Panc1 (cell line): ENCODE results near the gene RICTOR. TPM values are rescaled to one million over a fixed set of nuclear protein-coding genes. Genes with fewer than 3 reads are reported as not detected.

Experiments
- ATAC-seq: fragments of 200-7000 bp; cut with Tn5 transposase; 2 replicates; pipeline ENCODE4 v1.9.1; 2020; ENCODE audit warnings: mild to moderate bottlenecking, moderate library complexity
- BruUV-seq: library from RNA; stranded (reverse); fragments of 400-500 nt; replicated peaks from 2 replicates; lab custom pipeline; 2021; lab: Mats Ljungman, UMichigan
- CTCF ChIA-PET: fragments of 300-600 bp; sonication (Branson Sonifier 250); formaldehyde crosslinking; loops from one replicate; lab custom pipeline; 2022; ENCODE audit warnings: antibody characterized with exemption; lab: Charles Lee
- POLR2A ChIA-PET: fragments of 300-600 bp; sonication (Branson Sonifier 250); formaldehyde crosslinking; loops from one replicate; lab custom pipeline; 2022; ENCODE audit warnings: antibody characterized with exemption; lab: Charles Lee
- DNase-seq: peaks from one replicate; pipeline ENCODE4 v3.0.0-alpha.2; 2010; ENCODE audit warnings: low read depth, low spot score
- H3K27ac ChIP-seq: 2 replicates; pipeline ENCODE4 v1.5.1; 2011; ENCODE audit warnings: mild to moderate bottlenecking, low read length, inconsistent platforms
- H3K27me3 ChIP-seq: fragments of 200-500 bp; sonication (Bioruptor generic); 2 replicates; pipeline ENCODE4 v1.6.0; 2014; ENCODE audit warnings: low read length, inconsistent platforms; ENCODE audit not compliant: control insufficient read depth, insufficient read depth
- H3K36me3 ChIP-seq: fragments of 200-500 bp; sonication (Bioruptor generic); 2 replicates; pipeline ENCODE4 v1.5.1; 2014; ENCODE audit warnings: inconsistent platforms, mild to moderate bottlenecking, low read length, moderate library complexity; ENCODE audit not compliant: control insufficient read depth, insufficient read depth
- H3K4me1 ChIP-seq: 2 replicates; pipeline ENCODE4 v1.5.1; 2011; ENCODE audit warnings: inconsistent platforms, mild to moderate bottlenecking, low read length, moderate library complexity; ENCODE audit not compliant: control insufficient read depth, insufficient read depth
- H3K4me3 ChIP-seq, 2 experiments: 2 replicates each; pipeline ENCODE4 v1.5.1; 2011 to 2012; ENCODE audit warnings: low read depth in 2 of 2, low read length in 2 of 2, mild to moderate bottlenecking in 2 of 2, inconsistent platforms in 1 of 2, moderate library complexity in 1 of 2
- H3K9me3 ChIP-seq: fragments of 200-500 bp; sonication (Bioruptor generic); 2 replicates; pipeline ENCODE4 v1.5.1; 2014; ENCODE audit warnings: low read depth, mild to moderate bottlenecking, inconsistent platforms, low read length, moderate library complexity; ENCODE audit not compliant: control insufficient read depth, insufficient read depth
- POLR2AphosphoS5 ChIP-seq: IDR thresholded peaks from 2 replicates; pipeline ENCODE4 v1.6.1; 2012; ENCODE audit warnings: mild to moderate bottlenecking, low read depth, low read length, moderate library complexity
- SIN3A ChIP-seq: IDR thresholded peaks from 2 replicates; pipeline ENCODE4 v1.6.1; 2012; ENCODE audit warnings: low read depth, mild to moderate bottlenecking, low read length, moderate library complexity, borderline replicate concordance; ENCODE audit not compliant: insufficient read depth
- TCF7L2 ChIP-seq: IDR thresholded peaks from 2 replicates; pipeline ENCODE4 v1.6.1; 2011; ENCODE audit warnings: mild to moderate bottlenecking, low read depth, low read length, inconsistent platforms
- in situ Hi-C: cut with HindIII; loops from 2 replicates; pipeline ENCODE4 v1.10.0; 2016; ENCODE audit warnings: low sequenced_read_pairs, low pct_unique_long_range_greater_than_20kb
- intact Hi-C: fragments of 100-400 bp; cut with micrococcal nuclease; formaldehyde crosslinking; loops from one replicate; pipeline ENCODE4 v1.10.0; 2022; ENCODE audit not compliant: unreplicated experiment
- total RNA-seq: library from RNA; stranded (reverse); gene quantifications from one replicate; pipeline ENCODE4 v1.2.1, GENCODE V29; 2021; ENCODE audit not compliant: unreplicated experiment
- TF ChIP-seq, protein P1 (sequence below), 2 experiments: IDR thresholded peaks; 2 replicates each; pipeline ENCODE4 v1.6.1; 2011 to 2012; ENCODE audit warnings: low read depth in 2 of 2, control low read depth in 1 of 2, low read length in 1 of 2, mild to moderate bottlenecking in 1 of 2, moderate library complexity in 1 of 2; ENCODE audit not compliant: insufficient read depth in 1 of 2
- TF ChIP-seq, protein P2 (sequence below): fragments of 450-650 bp; IDR thresholded peaks from 2 replicates; pipeline ENCODE4 v1.5.1; 2017; ENCODE audit warnings: mild to moderate bottlenecking

Gene RICTOR
- total RNA-seq, 1 experiment from 2014 or later = 21.3 TPM

DNA sequence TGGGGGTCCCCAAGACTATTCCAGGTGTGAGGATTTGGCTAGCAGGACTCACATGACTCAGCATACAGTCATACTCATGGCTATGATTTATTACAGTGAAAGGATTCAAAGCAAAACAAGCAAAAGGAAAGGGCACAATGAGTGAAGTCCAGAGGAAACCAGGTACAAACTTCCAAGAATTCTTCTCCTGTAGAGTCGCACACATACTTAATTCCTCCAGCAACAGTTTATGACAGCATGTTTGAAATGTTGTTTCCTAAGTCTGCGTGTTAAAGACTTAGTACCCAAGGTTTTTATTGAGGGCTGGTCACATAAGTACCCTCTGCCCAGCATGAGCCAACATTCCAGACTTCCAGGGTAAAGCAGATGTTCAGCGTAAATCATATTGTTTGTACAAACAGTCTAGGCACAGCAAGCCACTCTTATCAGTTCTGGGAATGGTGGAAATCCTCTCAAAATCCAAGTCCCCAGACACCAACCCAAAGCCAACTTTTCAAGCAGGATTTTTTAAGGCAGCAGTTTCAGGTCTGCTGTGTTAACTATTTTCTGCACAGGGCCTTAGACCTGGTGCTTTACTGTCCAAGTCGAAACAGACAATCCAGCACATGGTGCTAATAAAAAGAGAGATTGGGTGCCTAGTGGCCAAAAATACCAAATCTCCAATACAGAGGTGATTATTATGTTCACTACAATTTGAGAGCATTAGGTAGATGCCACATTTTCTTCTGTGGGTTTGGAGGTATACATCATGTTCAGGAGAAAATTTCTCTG lies 18.6 kb upstream of the RICTOR start:
- BruUV-seq = no TSS peak
- DNase-seq = no peak
- TF ChIP-seq POLR2AphosphoS5 (no peak), TCF7L2 (no peak), SIN3A (no peak)
- TF ChIP-seq, protein P1, sequence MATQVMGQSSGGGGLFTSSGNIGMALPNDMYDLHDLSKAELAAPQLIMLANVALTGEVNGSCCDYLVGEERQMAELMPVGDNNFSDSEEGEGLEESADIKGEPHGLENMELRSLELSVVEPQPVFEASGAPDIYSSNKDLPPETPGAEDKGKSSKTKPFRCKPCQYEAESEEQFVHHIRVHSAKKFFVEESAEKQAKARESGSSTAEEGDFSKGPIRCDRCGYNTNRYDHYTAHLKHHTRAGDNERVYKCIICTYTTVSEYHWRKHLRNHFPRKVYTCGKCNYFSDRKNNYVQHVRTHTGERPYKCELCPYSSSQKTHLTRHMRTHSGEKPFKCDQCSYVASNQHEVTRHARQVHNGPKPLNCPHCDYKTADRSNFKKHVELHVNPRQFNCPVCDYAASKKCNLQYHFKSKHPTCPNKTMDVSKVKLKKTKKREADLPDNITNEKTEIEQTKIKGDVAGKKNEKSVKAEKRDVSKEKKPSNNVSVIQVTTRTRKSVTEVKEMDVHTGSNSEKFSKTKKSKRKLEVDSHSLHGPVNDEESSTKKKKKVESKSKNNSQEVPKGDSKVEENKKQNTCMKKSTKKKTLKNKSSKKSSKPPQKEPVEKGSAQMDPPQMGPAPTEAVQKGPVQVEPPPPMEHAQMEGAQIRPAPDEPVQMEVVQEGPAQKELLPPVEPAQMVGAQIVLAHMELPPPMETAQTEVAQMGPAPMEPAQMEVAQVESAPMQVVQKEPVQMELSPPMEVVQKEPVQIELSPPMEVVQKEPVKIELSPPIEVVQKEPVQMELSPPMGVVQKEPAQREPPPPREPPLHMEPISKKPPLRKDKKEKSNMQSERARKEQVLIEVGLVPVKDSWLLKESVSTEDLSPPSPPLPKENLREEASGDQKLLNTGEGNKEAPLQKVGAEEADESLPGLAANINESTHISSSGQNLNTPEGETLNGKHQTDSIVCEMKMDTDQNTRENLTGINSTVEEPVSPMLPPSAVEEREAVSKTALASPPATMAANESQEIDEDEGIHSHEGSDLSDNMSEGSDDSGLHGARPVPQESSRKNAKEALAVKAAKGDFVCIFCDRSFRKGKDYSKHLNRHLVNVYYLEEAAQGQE (IDR thresholded peaks at IDR 0.05; ENCODE audit: insufficient read depth in 1 of 2, low read depth in 2 of 2, low read length in 1 of 2) = no peak

DNA sequence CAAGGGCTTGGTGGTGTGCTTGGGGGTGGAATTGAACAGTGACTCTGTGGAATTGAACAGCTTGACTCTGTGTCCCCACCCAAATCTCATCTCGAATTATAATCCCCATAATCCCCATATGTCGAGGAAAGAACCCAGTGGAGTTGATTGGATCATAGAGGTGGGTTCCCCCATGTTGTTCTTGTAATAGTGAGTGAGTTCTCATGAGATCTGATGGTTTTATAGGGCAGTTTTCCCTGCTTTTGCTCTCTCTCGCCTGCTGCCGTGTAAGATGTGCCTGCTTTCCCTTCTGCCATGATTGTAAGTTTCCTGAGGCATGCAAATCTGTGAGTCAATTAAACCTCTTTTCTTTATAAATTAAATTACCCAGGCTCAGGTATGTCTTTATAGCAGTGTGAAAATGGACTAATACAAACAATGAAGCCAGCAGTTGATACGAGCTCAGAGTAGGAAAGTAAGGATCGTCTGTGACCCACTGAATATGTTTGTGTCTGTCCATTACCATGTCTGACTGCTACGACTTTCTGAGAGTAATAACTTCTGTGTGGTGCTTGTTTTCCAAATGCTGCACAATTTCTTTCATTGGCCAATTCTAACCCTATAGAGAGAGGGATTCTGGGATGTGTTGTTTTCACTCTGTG lies 17.9 kb upstream of the RICTOR start:
- no peaks in the 10 kb centered on the region for H3K9me3 ChIP-seq
- no peaks in the 10 kb centered on the region for H3K36me3 ChIP-seq
- no peak for TF ChIP-seq TCF7L2
- TF ChIP-seq, protein P1 (IDR thresholded peaks at IDR 0.05; ENCODE audit: insufficient read depth in 1 of 2, low read depth in 2 of 2, low read length in 1 of 2) = no peak
- no peak for TF ChIP-seq SIN3A
- no peak for TF ChIP-seq POLR2AphosphoS5
- TF ChIP-seq, protein P2, sequence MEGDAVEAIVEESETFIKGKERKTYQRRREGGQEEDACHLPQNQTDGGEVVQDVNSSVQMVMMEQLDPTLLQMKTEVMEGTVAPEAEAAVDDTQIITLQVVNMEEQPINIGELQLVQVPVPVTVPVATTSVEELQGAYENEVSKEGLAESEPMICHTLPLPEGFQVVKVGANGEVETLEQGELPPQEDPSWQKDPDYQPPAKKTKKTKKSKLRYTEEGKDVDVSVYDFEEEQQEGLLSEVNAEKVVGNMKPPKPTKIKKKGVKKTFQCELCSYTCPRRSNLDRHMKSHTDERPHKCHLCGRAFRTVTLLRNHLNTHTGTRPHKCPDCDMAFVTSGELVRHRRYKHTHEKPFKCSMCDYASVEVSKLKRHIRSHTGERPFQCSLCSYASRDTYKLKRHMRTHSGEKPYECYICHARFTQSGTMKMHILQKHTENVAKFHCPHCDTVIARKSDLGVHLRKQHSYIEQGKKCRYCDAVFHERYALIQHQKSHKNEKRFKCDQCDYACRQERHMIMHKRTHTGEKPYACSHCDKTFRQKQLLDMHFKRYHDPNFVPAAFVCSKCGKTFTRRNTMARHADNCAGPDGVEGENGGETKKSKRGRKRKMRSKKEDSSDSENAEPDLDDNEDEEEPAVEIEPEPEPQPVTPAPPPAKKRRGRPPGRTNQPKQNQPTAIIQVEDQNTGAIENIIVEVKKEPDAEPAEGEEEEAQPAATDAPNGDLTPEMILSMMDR = no peak
- H3K4me1 ChIP-seq = peaks cover 5% of the 10 kb centered on the region
- peak; percentile 60 for ATAC-seq
- DNase-seq = no peak
- H3K27ac ChIP-seq = no peak overlapping the region
- no peaks in the 10 kb centered on the region for H3K27me3 ChIP-seq
- in situ Hi-C loops = no loop called here
- CTCF ChIA-PET = no interaction called here
- no peak overlapping the region for H3K4me3 ChIP-seq
- POLR2A ChIA-PET = no interaction called here
- intact Hi-C loops = no loop called here
- no TSS peak for BruUV-seq

More for the DNA sequence above, 18.6 kb upstream of the RICTOR start:
- Histone ChIP-seq H3K27ac (no peak overlapping the region), H3K4me3 (no peak overlapping the region), H3K36me3 (no peaks in the 10 kb centered on the region), H3K4me1 (peaks cover 5% of the 10 kb centered on the region), H3K9me3 (no peaks in the 10 kb centered on the region), H3K27me3 (no peaks in the 10 kb centered on the region)
- ATAC-seq = peak; percentile 88
- CTCF ChIA-PET = no interaction called here
- POLR2A ChIA-PET = no interaction called here
- in situ Hi-C loops (no loop called here), intact Hi-C loops (no loop called here)
